Melanocyte of skin (primary cell): ENCODE results near the gene HEPN1. TPM values are rescaled to one million over a fixed set of nuclear protein-coding genes. Genes with fewer than 3 reads are reported as not detected.

Source experiments
- total RNA-seq, 2 donors: library from RNA; depleted of rRNA; stranded (reverse); fragments of >200 nt; gene quantifications; 2 replicates each; pipeline ENCODE4 v1.2.3, GENCODE V29; 2012

The HEPN1 gene
- total RNA-seq = not detected

DNA sequence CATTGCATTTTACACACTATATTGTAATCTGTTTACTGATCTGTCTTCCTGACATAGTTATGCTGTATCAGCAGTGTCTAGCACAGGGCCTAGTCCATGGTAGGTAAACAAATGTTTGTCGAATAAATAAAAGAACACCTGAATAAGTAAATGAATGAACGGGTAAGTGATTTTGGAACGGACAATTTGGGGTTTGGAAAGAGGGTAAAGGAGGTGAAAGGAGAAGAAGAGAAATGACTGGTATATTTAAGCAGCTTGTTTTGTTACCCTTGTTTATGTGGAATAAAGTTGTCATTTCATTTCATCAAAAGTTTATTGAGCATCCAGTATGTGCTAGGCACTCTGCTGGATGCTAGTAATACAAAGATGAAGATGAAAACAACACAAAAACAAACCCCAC, at the start of gene HEPN1:
Gene HEPN1 (plus strand): TSS at position 301 of the 400 bp plus-strand sequence.

DNA sequence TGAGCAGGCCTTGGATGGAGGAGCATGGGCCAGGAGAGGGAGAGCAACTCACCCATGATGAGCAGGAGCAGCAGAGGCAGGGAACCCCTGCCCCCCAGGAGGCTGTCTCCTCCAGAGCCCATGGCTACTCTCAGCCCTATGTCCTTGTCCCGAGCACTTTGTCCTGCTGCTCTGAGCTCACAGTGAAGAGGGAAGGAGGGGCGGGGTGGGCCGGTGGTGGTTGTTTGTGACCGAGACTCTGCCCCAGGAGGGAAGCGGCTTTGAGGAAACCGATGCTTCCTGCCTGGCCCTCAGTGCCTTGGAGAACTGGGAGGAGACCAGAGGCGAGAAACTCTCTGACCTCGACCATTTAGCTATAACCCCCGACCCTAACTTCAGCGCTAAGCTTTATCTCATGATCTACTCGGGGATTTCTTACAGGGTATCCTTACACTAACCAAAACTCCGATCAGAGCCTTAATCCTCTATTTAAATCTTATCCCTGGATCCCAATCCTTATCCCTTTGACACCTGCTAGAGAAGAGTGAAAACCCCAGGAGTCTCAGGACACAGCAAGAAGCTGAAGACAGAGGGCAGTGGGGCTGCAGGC, 21.3 kb upstream of the HEPN1 start, which contains the start of gene ROBO4:
Gene ROBO4 (minus strand): TSS at position 192 of the 589 bp plus-strand sequence. CDS start 70 bp downstream, at position 122.

DNA sequence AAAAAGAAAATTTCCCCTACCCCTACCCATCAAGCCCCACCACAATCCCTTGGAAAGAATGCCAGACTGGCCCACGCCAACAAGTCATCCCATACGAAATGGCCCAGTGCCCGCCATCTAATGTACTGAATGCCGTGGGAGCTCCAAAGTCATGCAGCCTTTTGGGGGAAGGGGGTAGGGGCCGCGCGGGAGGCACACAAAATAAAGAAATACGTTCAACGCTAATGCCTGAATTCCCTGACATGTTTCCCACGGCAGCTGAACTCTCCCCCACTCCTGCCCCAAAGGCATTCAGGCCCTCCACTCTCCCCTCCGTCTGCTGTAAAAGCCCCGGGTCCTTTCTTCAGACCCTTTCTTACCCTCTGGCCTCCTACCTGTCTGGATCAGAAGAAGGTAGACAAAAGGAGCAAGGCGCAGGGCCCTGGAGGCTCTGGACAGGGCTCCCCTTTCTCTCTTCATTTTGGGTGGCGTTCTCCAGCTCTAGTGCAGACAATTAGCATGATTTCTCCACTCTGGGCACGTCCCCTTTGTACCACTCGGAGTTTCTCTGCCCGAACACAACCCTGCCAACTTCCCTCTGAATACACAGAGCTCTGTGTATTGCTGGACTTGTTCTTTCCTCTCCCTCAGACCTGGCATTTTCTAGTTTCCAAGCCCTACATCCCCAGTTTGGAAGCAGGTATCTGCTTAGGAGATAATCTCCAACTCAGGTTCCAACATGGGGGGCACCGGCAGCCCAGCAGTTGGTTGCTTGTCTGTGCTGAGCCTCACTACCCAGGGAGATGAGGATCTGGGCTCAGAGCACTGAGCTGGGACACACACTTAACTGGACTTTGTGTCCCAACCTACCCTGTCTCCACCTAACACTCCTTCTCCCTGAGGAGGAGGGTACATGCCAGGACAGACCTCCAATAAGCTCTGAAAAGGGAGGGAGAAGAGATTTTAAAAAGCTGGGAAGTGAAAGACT, 16.8 kb downstream of the HEPN1 start, which contains the start of gene HEPACAM:
Gene HEPACAM (minus strand): TSS at position 500 of the 967 bp plus-strand sequence. CDS start 41 bp downstream, at position 459.

DNA sequence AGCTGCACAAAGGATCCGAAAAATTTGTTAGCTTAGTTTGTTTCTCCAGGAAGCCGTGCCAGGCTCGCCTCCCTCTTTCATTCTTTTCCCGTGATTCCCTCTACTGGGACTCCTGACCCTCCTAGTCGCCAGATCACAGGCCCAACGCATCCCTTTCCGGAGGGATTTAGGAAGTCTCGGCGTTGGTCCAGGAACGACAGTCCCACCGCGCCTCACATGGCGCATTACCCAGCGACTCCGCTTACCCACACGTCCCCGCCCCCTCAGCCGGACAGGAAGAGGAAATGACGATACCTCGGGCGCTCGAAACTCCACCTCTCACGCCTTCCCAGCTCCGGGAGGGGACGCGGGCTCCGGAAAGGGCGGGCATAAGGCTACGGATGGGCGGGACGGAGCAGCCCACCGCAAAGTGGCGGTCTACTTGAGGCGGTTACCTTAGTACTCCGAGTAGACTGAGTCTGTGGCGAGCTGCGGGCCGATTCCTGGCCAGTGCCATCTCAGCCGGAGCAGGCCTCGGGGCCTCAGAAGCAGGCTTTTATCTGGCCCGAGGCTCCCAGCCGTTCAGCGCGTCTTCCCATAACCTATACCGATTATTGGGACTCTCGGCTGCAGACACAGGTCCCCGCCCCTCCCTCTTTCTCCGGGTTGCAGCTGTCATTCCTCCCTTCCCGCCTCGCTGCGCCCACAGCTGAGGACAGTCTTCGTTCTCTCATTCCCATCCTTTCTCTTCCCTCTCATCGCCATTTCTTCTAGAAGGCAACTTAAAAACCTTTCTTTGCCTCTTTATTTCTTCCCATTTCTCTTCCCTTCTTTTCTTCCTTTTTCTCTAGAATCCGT, 34.9 kb downstream of the HEPN1 start, which contains the start of gene CCDC15:
Gene CCDC15 (plus strand): TSS at position 450 of the 837 bp plus-strand sequence. CDS start 531 bp downstream, outside the sequence.

Other genes with a start within 250 kb of the HEPN1 start
- 1 to 10 TPM; 6.7 to 8.9 TPM for gene SIAE, start 245.5 kb upstream of the HEPN1 start, total RNA-seq
- gene SPA17, start 245.3 kb upstream of the HEPN1 start, total RNA-seq = 1 to 10 TPM; 6.0 to 6.9 TPM
- gene NRGN, start 179.3 kb upstream of the HEPN1 start, total RNA-seq = 1 to 10 TPM in 1 of 2 donors, under 1 TPM in 1; 0.33 to 1.4 TPM
- gene VSIG2, start 167.0 kb upstream of the HEPN1 start, total RNA-seq = not detected
- under 1 TPM in 1 of 2 donors, not detected in 1; under 0.01 TPM for gene ESAM, start 157.0 kb upstream of the HEPN1 start, total RNA-seq
- 1 to 10 TPM; 5.2 to 8.3 TPM for gene MSANTD2, start 118.8 kb upstream of the HEPN1 start, total RNA-seq
- gene ROBO3, start 53.8 kb upstream of the HEPN1 start, total RNA-seq = 1 to 10 TPM; 3.7 to 6.9 TPM
- gene ROBO4, start 21.4 kb upstream of the HEPN1 start, total RNA-seq = under 1 TPM in 1 of 2 donors, not detected in 1; 0.34 TPM
- gene HEPACAM, start 16.8 kb downstream of the HEPN1 start, total RNA-seq = not detected
- 1 to 10 TPM; 2.8 to 3.3 TPM for gene CCDC15, start 35.0 kb downstream of the HEPN1 start, total RNA-seq
- gene SLC37A2, start 144.1 kb downstream of the HEPN1 start, total RNA-seq = 1 to 10 TPM; 1.4 to 3.3 TPM
- 10 to 100 TPM; 24.1 to 51.0 TPM for gene TMEM218, start 192.4 kb downstream of the HEPN1 start, total RNA-seq
- 10 to 100 TPM in 1 of 2 donors, 1 to 10 TPM in 1; 7.6 to 11.3 TPM for gene PKNOX2, start 245.5 kb downstream of the HEPN1 start, total RNA-seq